ENCODE results near the gene SLC25A10.

The SLC25A10 gene

DNA sequence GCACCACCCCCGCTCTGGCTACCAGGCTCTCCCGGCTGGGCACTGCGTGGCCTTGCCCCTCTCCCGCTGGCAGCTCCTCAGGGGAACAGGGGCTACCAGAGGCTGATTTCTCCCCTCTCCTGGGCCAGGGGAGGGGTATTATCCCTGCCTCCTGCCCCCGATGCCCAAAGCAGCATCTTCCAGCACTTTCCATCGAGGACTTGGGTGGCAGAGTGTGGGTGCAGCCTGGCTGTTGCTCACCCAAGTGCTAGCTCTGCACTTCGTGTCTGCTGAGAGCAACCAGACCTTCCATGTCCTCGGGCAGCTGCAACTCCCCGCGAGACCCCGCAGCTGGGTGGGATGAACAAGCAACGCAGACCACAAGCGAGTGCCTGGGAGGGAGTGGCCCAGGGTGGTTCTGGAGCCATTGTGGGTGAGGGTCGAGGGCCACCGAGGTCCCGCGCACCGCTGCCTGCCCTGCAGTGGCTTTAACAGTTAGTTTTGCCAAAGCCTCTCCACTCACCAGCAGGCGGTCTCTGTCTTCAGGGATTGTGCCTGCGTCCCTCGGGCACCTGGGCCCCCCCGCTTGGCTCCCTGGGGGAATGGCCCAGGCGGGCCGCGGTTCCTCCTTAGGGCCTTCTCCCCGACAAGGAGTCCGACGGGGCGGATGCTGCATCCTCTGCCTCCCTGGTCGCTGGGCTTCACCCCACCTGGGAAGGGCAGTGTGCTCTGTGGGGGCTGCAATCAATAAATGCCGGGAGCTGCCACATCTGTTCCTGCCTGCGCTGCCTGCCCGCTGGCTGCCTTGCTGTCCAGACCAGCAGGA lies 8.4 kb downstream of the SLC25A10 start:
- no peak for DNase-seq
- Histone ChIP-seq H3K4me3 (ENCODE audit: low read length) (no peak overlapping the region), H3K4me2 (ENCODE audit: low read depth, low read length) (no peak overlapping the region), H3K9ac (ENCODE audit: low read length) (no peak overlapping the region), H3F3A (ENCODE audit: insufficient read depth, low read length) (peaks cover 16% of the 10 kb centered on the region), H3K27me3 (replicated peaks; ENCODE audit: insufficient read depth, low read length) (no peaks in the 10 kb centered on the region), H3K79me2 (ENCODE audit: low read length) (0 out of 2 replicates have a peak, but pooled peaks cover 2% of the 10 kb centered on the region), H3K9me2 (replicated peaks; ENCODE audit: insufficient read depth, low read length) (no peaks in the 10 kb centered on the region), H3K36me3 (replicated peaks; ENCODE audit: insufficient read depth, low read length) (no peaks in the 10 kb centered on the region), H4K20me1 (ENCODE audit: insufficient read depth, low read length) (no peaks in the 10 kb centered on the region), H3K9me3 (replicated peaks; ENCODE audit: insufficient read depth, low read length) (no peaks in the 10 kb centered on the region), H3K4me1 (ENCODE audit: low read length) (peaks cover 17% of the 10 kb centered on the region), H2AFZ (ENCODE audit: low read length) (no peak overlapping the region), H3K27ac (ENCODE audit: low read length) (no peak overlapping the region)
- TF ChIP-seq CTCF (IDR thresholded peaks at IDR 0.05; ENCODE audit: low read length): no peak
- no peak for TF ChIP-seq EZH2 (optimal IDR thresholded peaks at IDR 0.05; ENCODE audit: low read depth, low read length)
- no peak for TF ChIP-seq EZH2phosphoT487 (IDR thresholded peaks at IDR 0.05; ENCODE audit: low read length)

GRCh38 chr17:81722184-81723120 lies 10.4 kb downstream of the SLC25A10 start:
- Histone ChIP-seq H3K4me2 (ENCODE audit: low read depth, low read length) (peak overlapping the region; percentile 16; the same call in 1 of the 2 replicates), H3K79me2 (ENCODE audit: low read length) (no peaks in the 10 kb centered on the region), H3K4me3 (ENCODE audit: low read length) (no peak overlapping the region), H3K9me3 (replicated peaks; ENCODE audit: insufficient read depth, low read length) (no peaks in the 10 kb centered on the region), H3F3A (ENCODE audit: insufficient read depth, low read length) (peaks cover 16% of the 10 kb centered on the region), H3K27me3 (replicated peaks; ENCODE audit: insufficient read depth, low read length) (no peaks in the 10 kb centered on the region), H3K27ac (ENCODE audit: low read length) (peak overlapping the region; percentile 47; the same call in 1 of the 2 replicates), H3K9ac (ENCODE audit: low read length) (no peak overlapping the region), H3K4me1 (ENCODE audit: low read length) (peaks cover 17% of the 10 kb centered on the region), H4K20me1 (ENCODE audit: insufficient read depth, low read length) (no peaks in the 10 kb centered on the region), H3K36me3 (replicated peaks; ENCODE audit: insufficient read depth, low read length) (no peaks in the 10 kb centered on the region), H3K9me2 (replicated peaks; ENCODE audit: insufficient read depth, low read length) (no peaks in the 10 kb centered on the region), H2AFZ (ENCODE audit: low read length) (no peak overlapping the region)
- peak; percentile 67 for DNase-seq
- no peak for TF ChIP-seq EZH2 (optimal IDR thresholded peaks at IDR 0.05; ENCODE audit: low read depth, low read length)
- no peak for TF ChIP-seq CTCF (IDR thresholded peaks at IDR 0.05; ENCODE audit: low read length)
- TF ChIP-seq EZH2phosphoT487 (IDR thresholded peaks at IDR 0.05; ENCODE audit: low read length): no peak

- no peaks in the 10 kb centered on the region for H3K27me3 ChIP-seq (replicated peaks; ENCODE audit: insufficient read depth, low read length)
- H3K27ac ChIP-seq (ENCODE audit: low read length): no peak overlapping the region
- no peak overlapping the region for H3K4me2 ChIP-seq (ENCODE audit: low read depth, low read length)
- TF ChIP-seq EZH2phosphoT487 (IDR thresholded peaks at IDR 0.05; ENCODE audit: low read length): no peak
- TF ChIP-seq CTCF (IDR thresholded peaks at IDR 0.05; ENCODE audit: low read length): no peak
- TF ChIP-seq EZH2 (optimal IDR thresholded peaks at IDR 0.05; ENCODE audit: low read depth, low read length): no peak
- H3K4me1 ChIP-seq (ENCODE audit: low read length): peaks cover 17% of the 10 kb centered on the region
- no peaks in the 10 kb centered on the region for H3K36me3 ChIP-seq (replicated peaks; ENCODE audit: insufficient read depth, low read length)
- no peaks in the 10 kb centered on the region for H3K9me2 ChIP-seq (replicated peaks; ENCODE audit: insufficient read depth, low read length)
- no peaks in the 10 kb centered on the region for H4K20me1 ChIP-seq (ENCODE audit: insufficient read depth, low read length)
- H3K9me3 ChIP-seq (replicated peaks; ENCODE audit: insufficient read depth, low read length): no peaks in the 10 kb centered on the region
- no peaks in the 10 kb centered on the region for H3K79me2 ChIP-seq (ENCODE audit: low read length)
- no peak for DNase-seq
- no peak overlapping the region for H3K9ac ChIP-seq (ENCODE audit: low read length)
- no peak overlapping the region for H2AFZ ChIP-seq (ENCODE audit: low read length)
- H3K4me3 ChIP-seq (ENCODE audit: low read length): no peak overlapping the region
- H3F3A ChIP-seq (ENCODE audit: insufficient read depth, low read length): peaks cover 16% of the 10 kb centered on the region
These were observed 11.6 kb downstream of the SLC25A10 start for GRCh38 chr17:81723651-81724209.

Measured in MM.1S (cell line).